ENCODE results near the gene PREX1.

DNA sequence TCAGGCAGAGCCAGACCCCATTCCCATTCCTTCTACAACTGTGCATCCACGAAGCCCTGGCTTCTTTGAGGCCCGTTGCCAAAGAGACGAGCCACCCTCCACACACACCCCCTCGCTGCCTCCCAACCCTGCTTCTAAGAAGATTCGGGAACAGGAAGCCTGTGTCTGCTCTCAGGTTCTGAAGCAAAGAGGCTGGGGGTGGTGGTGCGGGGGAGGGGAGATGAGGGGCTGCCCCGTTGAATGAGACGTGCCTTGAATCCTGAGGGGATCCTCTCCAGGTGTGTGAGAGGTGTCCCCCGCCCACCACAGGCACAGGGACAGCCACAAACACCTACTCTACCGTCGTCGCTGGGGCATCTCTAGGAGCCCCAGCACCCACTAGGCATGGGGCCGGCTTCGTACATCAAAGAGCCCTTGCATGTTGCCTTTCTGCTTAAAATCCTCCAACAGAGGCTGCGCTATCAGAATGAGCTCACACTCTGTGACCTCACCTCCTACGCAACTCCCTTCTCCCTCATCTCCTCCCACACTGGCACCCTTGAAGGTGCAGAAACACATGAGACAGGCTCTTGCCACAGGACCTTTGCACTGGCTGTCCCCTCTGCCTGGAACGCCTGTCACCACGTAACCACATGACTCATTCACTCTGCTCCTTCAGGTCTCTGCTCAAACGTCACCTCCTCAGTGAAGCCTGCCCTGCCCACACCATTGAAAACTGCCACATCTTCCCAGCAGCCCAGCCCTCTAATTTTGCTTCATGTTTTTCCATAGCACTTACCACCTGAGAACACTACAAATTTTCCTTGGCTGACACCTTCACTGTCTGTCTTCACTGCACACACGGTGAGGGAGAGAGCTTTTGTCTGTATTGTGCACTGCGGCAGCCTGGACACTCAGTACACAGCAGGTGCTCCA is 58.5 kb downstream of the PREX1 start:
- TF ChIP-seq YY1 (IDR thresholded peaks at IDR 0.05; ENCODE audit: insufficient read depth, insufficient read length): no peak
- TF ChIP-seq SUZ12 (IDR thresholded peaks at IDR 0.05; ENCODE audit: extremely low read depth, insufficient read depth, insufficient read length): no peak
- TF ChIP-seq ZNF274 (IDR thresholded peaks at IDR 0.05; ENCODE audit: low read depth, low read length): no peak

Measured in NT2/D1 (cell line).